ENCODE measurements around the gene DMAC2.
"Not testable (repeated sequence)": the region's sequence is repeated elsewhere in the genome, so short reads cannot be mapped to it uniquely, and the experiment has no call there.

DMAC2 gene

DNA sequence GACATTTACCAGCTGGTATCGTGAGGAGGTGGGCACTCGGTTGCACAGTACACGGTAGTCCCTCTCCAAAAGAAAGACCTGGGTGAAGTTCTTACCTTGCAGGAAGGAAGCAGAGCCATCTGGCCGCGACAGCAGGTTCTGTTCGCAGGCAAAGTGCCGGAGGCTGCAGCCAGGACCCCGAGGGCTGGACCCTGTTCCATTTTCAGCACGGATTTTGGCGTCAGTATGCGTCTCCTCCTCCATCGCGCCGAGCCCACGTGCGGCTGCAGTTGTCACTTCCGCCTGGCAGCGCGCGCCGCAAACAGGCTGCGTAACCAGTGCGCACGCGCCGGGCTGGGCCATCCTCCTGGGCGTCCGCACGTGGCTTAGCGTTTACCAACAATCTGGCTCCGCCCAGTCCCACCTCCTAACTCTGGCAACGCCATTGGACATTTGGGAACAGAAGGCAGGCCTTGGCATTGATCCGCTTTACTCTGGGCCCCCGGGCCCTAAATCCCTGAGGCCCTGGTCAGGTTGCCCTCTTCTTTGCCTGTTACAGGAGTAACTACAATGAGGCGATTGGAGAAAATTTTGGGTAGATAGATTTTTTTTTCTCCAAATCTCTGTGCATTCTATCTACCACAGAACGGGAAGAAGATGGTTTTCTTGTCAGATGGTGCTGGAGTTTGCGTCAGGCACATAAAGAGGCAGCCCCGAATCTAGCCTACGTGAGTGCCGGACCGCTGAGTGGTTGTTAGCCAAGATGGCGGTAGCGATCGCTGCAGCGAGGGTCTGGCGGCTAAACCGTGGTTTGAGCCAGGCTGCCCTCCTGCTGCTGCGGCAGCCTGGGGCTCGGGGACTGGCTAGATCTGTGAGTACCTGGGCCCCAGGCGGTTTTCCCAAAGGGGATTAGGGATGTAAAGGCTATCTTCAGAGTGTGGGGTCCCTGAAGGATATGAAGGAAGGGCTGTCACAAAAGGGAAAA is 42.3 kb downstream of the DMAC2 start, which contains the start of the genes BCKDHA and EXOSC5:
Gene BCKDHA, plus strand, starts transcription at position 733 of the 964 bp plus-strand sequence. Its CDS starts 10 bp downstream, at position 743.
Gene EXOSC5, minus strand, starts transcription at position 274 of the 964 bp plus-strand sequence. Its CDS starts 31 bp downstream, at position 243.
- DNase-seq = peak; percentile 92

- DNase-seq = no peak
These were observed 44.4 kb downstream of the DMAC2 start for GRCh38 chr19:41395355-41395754.

- no peak for DNase-seq
These were observed 46.9 kb downstream of the DMAC2 start for GRCh38 chr19:41392775-41393174.

- DNase-seq = no peak
These were observed 48.1 kb downstream of the DMAC2 start for GRCh38 chr19:41391618-41392017.

DNA sequence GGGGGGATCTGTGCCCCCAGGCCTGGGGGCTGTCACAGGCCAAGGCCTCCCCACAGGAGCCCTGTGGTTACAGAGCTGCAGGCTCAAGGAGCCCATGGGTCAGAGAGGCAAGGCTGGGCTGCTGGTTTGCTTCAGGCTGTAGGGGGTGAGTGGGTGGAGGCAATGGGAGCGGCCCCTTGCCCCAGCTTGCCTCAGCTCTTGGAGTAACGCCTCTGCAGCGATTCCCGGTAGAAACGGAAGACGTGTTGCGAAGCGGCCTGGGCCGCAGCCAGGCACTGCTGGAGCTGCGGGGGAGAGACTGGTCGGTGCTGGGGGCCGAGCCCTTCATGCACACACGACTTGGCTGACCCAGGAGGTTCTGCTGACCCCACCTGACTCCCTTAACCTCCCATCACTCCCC is 53.3 kb downstream of the DMAC2 start:
- no peak for DNase-seq

DNA sequence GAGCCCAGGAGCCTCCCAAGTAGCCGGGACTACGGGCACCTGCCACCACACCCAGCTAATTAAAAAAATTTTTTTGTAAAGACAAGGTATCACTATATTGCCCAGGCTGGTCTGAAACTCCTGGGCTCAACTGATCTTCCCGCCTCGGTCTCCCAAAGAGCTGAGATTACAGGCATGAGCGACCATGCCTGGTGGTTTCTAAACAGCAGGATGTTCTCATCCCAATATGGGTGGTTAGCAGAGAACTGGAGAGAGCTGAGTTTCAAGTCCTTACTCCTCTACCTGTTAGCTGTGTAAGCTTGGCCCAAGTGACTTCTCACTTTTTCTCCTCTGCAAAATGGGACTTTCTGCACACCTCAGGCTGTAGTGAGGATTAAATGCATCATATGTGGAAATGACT is 55.4 kb downstream of the DMAC2 start:
- no peak for DNase-seq

DNA sequence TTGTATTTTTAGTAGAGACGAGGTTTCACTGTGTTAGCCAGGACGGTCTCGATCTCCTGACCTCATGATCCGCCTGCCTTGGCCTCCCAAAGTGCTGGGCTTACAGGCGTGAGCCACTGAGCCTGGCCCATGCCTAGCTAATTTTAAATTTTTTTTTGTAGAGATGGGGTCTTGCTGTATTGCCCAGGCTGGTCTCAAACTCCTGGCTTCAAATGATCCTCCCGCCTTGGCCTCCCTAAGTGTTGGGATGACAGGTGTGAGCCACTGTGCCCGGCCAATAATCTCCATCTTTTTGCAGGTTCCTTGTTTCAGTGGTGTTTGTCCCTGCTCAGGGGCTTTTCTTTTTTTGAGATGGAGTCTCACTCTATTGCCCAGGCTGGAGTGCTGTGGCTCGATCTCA is 58.2 kb downstream of the DMAC2 start:
- DNase-seq = not testable (repeated sequence)

Measured in SIG-M5 (cell line).